ENCODE measurements around the gene ZPR1. TPM values are rescaled to one million over a fixed set of nuclear protein-coding genes. Genes with fewer than 3 reads are reported as not detected.

The ZPR1 gene
- total RNA-seq, 6 donors from 2014 or later, result 17.6 to 56.1 (median 34.4) TPM

DNA sequence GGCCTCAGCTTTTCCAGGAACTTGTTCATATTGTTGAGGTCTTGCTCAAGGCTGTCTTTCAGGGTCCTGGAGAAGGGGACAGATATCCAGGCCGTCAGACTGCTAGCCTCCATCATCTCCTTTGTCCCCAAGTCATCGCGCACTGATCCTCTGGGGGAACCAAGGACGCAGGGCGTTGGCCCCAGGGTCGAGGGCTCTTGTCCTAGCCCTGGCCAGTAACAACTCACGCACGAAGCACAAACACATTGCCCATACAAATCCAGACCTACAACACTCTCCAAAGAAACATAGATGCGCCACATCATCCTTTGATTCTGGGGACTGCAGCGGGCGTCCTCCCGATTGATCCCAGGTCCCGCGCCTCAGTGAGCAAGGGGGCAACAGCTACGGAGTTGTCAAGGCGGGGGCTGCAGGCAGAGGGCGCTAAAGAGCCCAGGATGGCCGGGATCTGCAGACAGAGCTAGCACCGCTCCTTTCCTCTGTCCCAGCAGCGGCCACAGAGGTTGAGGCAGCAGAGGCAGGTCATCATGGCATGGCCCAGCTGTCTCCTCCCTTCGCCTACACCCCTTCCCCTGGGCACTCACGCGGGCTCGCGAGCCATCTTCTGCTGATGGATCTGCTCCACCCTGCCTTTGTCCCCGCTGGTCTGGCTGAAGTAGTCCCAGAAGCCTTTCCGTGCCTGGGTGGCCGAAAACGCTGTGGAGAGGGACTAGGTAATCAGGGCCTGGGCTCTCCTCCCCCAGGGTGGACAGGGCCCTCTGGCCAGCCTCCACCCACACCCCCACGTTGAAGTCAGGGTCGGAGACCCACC, 3.4 kb upstream of the ZPR1 start:
- TF ChIP-seq POLR2A (IDR thresholded peaks at IDR 0.05), result no peak
- TF ChIP-seq, protein P1, sequence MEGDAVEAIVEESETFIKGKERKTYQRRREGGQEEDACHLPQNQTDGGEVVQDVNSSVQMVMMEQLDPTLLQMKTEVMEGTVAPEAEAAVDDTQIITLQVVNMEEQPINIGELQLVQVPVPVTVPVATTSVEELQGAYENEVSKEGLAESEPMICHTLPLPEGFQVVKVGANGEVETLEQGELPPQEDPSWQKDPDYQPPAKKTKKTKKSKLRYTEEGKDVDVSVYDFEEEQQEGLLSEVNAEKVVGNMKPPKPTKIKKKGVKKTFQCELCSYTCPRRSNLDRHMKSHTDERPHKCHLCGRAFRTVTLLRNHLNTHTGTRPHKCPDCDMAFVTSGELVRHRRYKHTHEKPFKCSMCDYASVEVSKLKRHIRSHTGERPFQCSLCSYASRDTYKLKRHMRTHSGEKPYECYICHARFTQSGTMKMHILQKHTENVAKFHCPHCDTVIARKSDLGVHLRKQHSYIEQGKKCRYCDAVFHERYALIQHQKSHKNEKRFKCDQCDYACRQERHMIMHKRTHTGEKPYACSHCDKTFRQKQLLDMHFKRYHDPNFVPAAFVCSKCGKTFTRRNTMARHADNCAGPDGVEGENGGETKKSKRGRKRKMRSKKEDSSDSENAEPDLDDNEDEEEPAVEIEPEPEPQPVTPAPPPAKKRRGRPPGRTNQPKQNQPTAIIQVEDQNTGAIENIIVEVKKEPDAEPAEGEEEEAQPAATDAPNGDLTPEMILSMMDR (IDR thresholded peaks at IDR 0.05), result peak; percentile 89 to 96 (median 93)
- peak overlapping the region in 1 of 4 donors; percentile 18 for H3K4me3 ChIP-seq
- ATAC-seq (ENCODE audit: low FRiP score in 2 of 2) (peak; percentile 79 to 82), DNase-seq (peak; percentile 86 to 92)
- H3K36me3 ChIP-seq, result peaks cover 0 to 6% (median under 1%) of the 10 kb centered on the region in 4 donors
- no peak overlapping the region for H3K27ac ChIP-seq
- no peaks in the 10 kb centered on the region for H3K27me3 ChIP-seq
- peaks cover 17 to 35% (median 24%) of the 10 kb centered on the region in 4 donors for H3K4me1 ChIP-seq
- WGBS, 2 donors, result 25 to 26% methylated on average over 22 to 31 of the region's 31 CpGs
- H3K9me3 ChIP-seq, result no peaks in the 10 kb centered on the region

DNA sequence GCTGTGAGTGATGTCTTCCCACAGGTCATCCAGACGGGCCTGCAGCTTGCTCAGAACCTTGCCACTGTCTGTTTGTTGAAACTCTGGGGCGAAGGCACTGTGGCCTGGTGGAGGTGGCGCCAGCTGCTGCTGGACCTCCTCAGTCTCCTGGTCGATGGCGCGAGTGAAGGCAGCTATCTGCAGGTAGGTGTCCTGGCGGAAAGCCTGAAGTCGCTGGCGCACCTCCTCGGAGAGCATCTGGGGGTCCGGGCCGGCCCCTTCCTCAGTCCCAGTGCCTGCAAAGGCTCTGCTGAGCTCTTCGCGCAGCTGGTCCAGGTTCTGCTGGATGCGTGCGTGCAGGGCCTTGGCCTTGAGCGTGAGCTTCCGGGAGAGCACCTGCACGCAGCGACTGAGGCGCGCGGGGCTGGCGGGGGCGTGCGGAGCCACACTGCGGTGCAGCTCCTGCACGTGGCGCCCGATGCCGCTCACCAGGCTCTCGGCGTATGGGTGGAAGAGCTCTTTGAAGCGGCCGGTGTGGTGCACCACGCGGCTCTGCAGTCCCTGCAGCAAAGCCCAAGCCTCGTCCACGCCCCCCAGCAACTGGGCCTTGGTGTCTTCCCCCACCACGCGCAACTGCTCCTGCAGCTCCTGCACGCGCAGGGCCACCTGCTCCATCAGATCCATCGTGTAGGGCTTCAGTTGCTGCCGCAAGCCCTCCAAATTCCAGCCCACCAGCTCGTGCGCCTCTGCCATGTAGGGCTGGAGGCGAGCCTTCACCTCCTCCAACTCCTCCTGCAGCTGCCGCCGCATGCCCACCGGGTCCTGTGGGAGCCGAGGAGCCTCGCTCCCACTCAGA, 2.6 kb upstream of the ZPR1 start:
- H3K27me3 ChIP-seq, result no peaks in the 10 kb centered on the region
- WGBS, 2 donors, result 84 to 90% methylated on average over 34 to 53 of the region's 53 CpGs
- DNase-seq (peak in 1 of 2 donors; percentile 77), ATAC-seq (ENCODE audit: low FRiP score in 2 of 2) (no peak)
- peaks cover under 1 to 15% (median 9%) of the 10 kb centered on the region in 4 donors for H3K36me3 ChIP-seq
- no peaks in the 10 kb centered on the region for H3K9me3 ChIP-seq
- no peak overlapping the region for H3K27ac ChIP-seq
- TF ChIP-seq EP300 (IDR thresholded peaks at IDR 0.05), result no peak
- H3K4me1 ChIP-seq, result peaks cover 17 to 40% (median 24%) of the 10 kb centered on the region in 4 donors
- H3K4me3 ChIP-seq, result no peak overlapping the region

DNA sequence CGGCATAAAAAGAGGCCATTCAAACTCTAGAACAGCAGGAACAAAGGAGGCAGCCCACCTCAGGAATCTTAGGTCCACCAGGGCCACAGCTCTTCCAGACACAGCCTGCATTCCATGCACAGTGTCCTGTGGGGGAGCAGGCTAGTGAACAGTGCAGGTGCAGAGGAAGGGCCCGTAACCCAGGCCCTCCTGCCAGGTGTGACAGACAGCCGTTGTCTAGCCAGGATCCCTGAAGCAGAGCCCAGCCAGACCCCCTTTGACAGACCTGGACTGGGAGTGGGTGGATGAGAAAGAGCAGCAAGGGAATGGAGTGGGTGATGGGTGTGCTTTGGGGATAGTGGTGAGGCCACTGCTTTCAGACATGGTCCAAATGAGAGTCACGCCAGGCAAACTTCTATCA, 1.2 kb upstream of the ZPR1 start:
- 88 to 93% methylated on average over 2 to 4 of the region's 4 CpGs for WGBS, 2 donors
- Histone ChIP-seq H3K4me1 (peaks cover 17 to 40% (median 24%) of the 10 kb centered on the region in 4 donors), H3K9me3 (no peaks in the 10 kb centered on the region), H3K36me3 (peaks cover 14 to 29% (median 23%) of the 10 kb centered on the region in 4 donors), H3K4me3 (no peak overlapping the region), H3K27ac (no peak overlapping the region), H3K27me3 (no peaks in the 10 kb centered on the region)
- no peak for ATAC-seq (ENCODE audit: low FRiP score in 2 of 2)
- DNase-seq, result no peak
- TF ChIP-seq, protein P1 (IDR thresholded peaks at IDR 0.05), result no peak

DNA sequence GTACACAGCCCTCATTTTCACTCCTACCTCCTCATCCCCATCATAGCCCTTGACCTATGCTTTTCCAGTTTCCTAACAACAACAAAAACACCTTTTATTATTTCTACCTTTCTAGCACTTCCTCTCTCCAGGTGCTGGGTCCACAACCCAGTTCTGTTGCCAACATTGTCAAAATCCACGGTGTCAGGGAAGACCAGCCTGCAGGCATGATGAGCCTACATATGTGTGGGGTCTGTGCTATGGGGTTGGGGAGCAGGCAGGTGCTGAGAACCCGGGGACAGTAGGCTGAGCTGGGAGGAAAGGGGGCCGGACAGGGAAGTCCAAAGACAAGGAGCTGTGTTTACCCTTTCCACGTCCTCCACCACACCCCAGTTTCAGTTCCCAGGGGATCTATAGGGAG, 711 bp upstream of the ZPR1 start:
- no peak for DNase-seq
- no peak for ATAC-seq (ENCODE audit: low FRiP score in 2 of 2)
- WGBS, 2 donors, result 62 to 65% methylated on average over 4 of the region's 4 CpGs
- Histone ChIP-seq H3K27ac (peak overlapping the region; percentile 85 to 95 (median 92)), H3K9me3 (no peaks in the 10 kb centered on the region), H3K27me3 (no peaks in the 10 kb centered on the region), H3K4me1 (peaks cover 17 to 40% (median 24%) of the 10 kb centered on the region in 4 donors), H3K4me3 (peak overlapping the region in 3 of 4 donors; percentile 79 to 97 (median 97)), H3K36me3 (peaks cover 17 to 33% (median 27%) of the 10 kb centered on the region in 4 donors)
- TF ChIP-seq POLR2A (IDR thresholded peaks at IDR 0.05), result no peak
- TF ChIP-seq EP300 (IDR thresholded peaks at IDR 0.05), result no peak
- TF ChIP-seq, protein P1 (IDR thresholded peaks at IDR 0.05), result no peak

DNA sequence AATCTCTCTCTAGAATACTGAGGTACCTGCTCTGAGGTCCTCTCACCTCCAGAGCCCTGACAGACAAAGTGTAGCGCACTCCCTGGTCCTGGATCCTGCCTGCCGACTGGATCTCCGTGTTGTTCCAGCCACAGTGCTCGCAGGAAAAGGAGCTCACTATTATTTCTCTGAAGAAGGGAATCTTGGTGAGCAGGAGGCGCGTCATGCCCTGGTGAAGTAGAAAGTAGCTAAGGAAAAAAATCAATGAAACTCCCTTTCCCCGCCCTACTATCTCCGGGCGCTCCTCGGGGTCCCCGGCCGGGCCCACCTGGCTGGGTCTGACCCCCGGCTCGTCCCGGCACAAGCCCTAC, 412 bp downstream of the ZPR1 start:
- WGBS, 2 donors, result 0% methylated on average over 15 of the region's 15 CpGs
- H3K4me3 ChIP-seq, result peak overlapping the region; percentile 79 to 99 (median 97)
- H3K27ac ChIP-seq, result peak overlapping the region; percentile 85 to 95 (median 92)
- ATAC-seq (ENCODE audit: low FRiP score in 2 of 2) (peak in 1 of 2 donors; percentile 23), DNase-seq (no peak)
- TF ChIP-seq EP300 (IDR thresholded peaks at IDR 0.05) (no peak), POLR2AphosphoS5 (IDR thresholded peaks at IDR 0.05) (no peak), POLR2A (IDR thresholded peaks at IDR 0.05) (no peak)
- TF ChIP-seq, protein P1 (IDR thresholded peaks at IDR 0.05), result no peak
- H3K36me3 ChIP-seq, result peaks cover 27 to 44% (median 39%) of the 10 kb centered on the region in 4 donors
- H3K9me3 ChIP-seq, result no peaks in the 10 kb centered on the region
- no peaks in the 10 kb centered on the region for H3K27me3 ChIP-seq
- peaks cover 17 to 40% (median 24%) of the 10 kb centered on the region in 4 donors for H3K4me1 ChIP-seq

Data from upper lobe of left lung (tissue), 6 donors.